Activated CD8-positive, alpha-beta memory T cell treated with anti-CD3 and anti-CD28 coated beads, Interleukin-2, amount 10 ng/mL, durations not matched to agents 7 days and 5 days (primary cell): ENCODE data around the gene POLR2L. TPM values are rescaled to one million over a fixed set of nuclear protein-coding genes. Genes with fewer than 3 reads are reported as not detected.

Source experiments
- ATAC-seq: fragments of 150-1000 bp; cut with Tn5 transposase; one replicate; pipeline ENCODE4 v1.10.0; 2021; ENCODE audit warnings: moderate library complexity
- CTCF ChIA-PET: fragments of 350-600 bp; sonication (Branson Sonifier 250); formaldehyde crosslinking; loops from one replicate; lab custom pipeline; 2021; ENCODE audit warnings: antibody characterized with exemption; lab: Charles Lee
- DNase-seq: peaks from one replicate; pipeline ENCODE4 v3.0.0-alpha.2; 2020
- H3K27ac Mint-ChIP-seq: one replicate; pipeline ENCODE4 v1.8.0; 2021; ENCODE audit warnings: mild to moderate bottlenecking, mixed read lengths
- H3K27me3 Mint-ChIP-seq: one replicate; pipeline ENCODE4 v1.8.0; 2021; ENCODE audit warnings: mixed read lengths
- H3K36me3 Mint-ChIP-seq: one replicate; pipeline ENCODE4 v1.8.0; 2021; ENCODE audit warnings: mild to moderate bottlenecking, mixed read lengths
- H3K4me1 Mint-ChIP-seq: one replicate; pipeline ENCODE4 v1.8.0; 2021; ENCODE audit warnings: mixed read lengths
- H3K4me3 Mint-ChIP-seq: one replicate; pipeline ENCODE4 v1.8.0; 2021; ENCODE audit warnings: mild to moderate bottlenecking, moderate library complexity, mixed read lengths
- H3K9me3 Mint-ChIP-seq: one replicate; pipeline ENCODE4 v1.8.0; 2022; ENCODE audit warnings: low read depth, mixed read lengths
- total RNA-seq, 2 experiments: library from RNA; stranded (reverse); gene quantifications; one replicate each; pipeline ENCODE4 v1.2.3, GENCODE V29; 2021

POLR2L gene
- total RNA-seq, 2 experiments from 2014 or later = 87.6 to 114 TPM

- CTCF ChIA-PET = no interaction called here
- DNase-seq (no peak), ATAC-seq (no peak)
- no peaks in the 10 kb centered on the region for H3K27me3 Mint-ChIP-seq
- H3K36me3 Mint-ChIP-seq = peaks cover 4% of the 10 kb centered on the region
- H3K4me3 Mint-ChIP-seq = no peak overlapping the region
- peaks cover 19% of the 10 kb centered on the region for H3K4me1 Mint-ChIP-seq
- H3K9me3 Mint-ChIP-seq = no peaks in the 10 kb centered on the region
- H3K27ac Mint-ChIP-seq = no peak overlapping the region
Observed at GRCh38 chr11:800473-800872, 41.9 kb downstream of the POLR2L start.

DNA sequence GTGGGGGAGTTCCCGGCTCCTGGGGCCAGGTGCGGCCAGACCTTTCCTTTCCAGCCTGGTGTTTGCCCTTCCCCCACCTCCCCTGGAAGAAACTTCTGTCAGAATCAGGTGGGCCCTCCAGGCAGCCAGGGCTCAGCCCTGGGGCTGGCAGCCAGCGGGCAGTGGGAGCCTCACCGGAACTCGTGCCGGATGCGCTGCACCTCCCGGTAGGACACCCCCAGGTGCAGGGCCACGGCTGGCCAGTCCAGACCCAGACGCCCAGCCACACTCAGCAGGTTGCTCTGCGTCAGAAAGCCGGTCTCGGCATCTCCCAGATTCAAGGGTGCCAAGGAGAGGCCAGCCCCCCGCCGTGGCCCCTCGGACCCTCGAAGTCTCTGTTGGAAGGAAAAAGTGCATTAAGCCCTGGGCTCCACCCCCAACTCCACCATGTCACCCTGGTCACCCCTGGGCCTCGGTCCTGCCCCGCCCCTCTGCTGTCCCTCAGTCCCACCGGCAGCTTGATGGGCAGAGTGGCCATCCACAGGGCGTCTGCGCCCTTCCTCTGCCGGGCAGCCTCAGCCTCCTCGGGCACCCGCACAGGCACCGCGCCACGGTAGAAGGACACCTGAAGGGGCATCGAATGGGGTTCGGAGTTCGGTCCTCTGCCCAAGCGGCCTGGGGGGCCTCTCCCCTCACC lies 42.5 kb downstream of the POLR2L start:
- H3K9me3 Mint-ChIP-seq = no peaks in the 10 kb centered on the region
- H3K4me1 Mint-ChIP-seq = peaks cover 18% of the 10 kb centered on the region
- no peak for ATAC-seq
- no peak overlapping the region for H3K27ac Mint-ChIP-seq
- H3K27me3 Mint-ChIP-seq = no peaks in the 10 kb centered on the region
- peaks cover 4% of the 10 kb centered on the region for H3K36me3 Mint-ChIP-seq
- DNase-seq = no peak
- H3K4me3 Mint-ChIP-seq = no peak overlapping the region
- CTCF ChIA-PET = interaction anchor here (1.0 to 1.4 kb wide), 2 partner anchors 10 to 51 kb away, joined by 3 to 4 read pairs; partner anchors contain the start of gene CEND1

DNA sequence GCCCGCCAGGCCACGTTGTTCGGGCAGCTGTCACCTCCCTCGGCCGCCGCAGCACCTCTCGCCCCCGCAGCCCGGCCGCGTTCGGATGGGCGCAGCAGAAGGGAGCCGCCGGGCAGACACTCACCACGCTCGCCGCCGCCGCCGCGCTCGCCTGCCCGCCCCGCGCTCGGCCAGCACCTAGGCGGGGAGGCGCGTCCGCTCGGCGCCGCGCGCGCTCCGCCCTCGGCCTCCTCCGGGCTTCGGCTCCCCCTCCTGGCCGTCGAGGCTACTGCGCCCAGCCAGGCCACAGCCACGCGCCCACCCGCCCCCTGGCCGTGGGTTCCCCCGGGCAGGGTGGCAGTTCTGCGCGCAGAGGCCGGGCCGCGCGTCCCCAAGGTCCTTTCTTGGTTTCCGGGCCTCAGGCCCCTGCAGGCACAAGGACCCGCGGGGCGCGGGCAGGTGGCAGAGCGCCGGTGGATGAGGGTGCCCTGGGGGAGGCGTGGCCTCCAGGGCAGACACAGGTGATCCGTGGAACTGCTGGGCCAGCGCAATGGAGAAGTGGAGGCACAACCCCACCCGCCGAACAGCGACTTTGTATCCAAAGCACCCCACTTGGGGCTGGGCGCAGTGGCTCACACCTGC lies 44.1 kb downstream of the POLR2L start, which contains the start of gene SLC25A22:
SLC25A22 (minus strand) TSS at position 189 of the 621 bp plus-strand sequence. CDS start 3,275 bp downstream, outside the sequence.
- no peaks in the 10 kb centered on the region for H3K9me3 Mint-ChIP-seq
- ATAC-seq (peak; percentile 60), DNase-seq (peak; percentile 88)
- peaks cover 4% of the 10 kb centered on the region for H3K36me3 Mint-ChIP-seq
- CTCF ChIA-PET = interaction anchor here (1.0 to 1.5 kb wide), 5 partner anchors 11 to 72 kb away, joined by 3 to 4 read pairs (median 3); partner anchors contain the start of gene RPLP2
- H3K4me3 Mint-ChIP-seq = peak within 1 kb of the TSS; percentile 85
- no peaks in the 10 kb centered on the region for H3K27me3 Mint-ChIP-seq
- H3K4me1 Mint-ChIP-seq = peaks cover 16% of the 10 kb centered on the region
- H3K27ac Mint-ChIP-seq = peak within 1 kb of the TSS; percentile 84

DNA sequence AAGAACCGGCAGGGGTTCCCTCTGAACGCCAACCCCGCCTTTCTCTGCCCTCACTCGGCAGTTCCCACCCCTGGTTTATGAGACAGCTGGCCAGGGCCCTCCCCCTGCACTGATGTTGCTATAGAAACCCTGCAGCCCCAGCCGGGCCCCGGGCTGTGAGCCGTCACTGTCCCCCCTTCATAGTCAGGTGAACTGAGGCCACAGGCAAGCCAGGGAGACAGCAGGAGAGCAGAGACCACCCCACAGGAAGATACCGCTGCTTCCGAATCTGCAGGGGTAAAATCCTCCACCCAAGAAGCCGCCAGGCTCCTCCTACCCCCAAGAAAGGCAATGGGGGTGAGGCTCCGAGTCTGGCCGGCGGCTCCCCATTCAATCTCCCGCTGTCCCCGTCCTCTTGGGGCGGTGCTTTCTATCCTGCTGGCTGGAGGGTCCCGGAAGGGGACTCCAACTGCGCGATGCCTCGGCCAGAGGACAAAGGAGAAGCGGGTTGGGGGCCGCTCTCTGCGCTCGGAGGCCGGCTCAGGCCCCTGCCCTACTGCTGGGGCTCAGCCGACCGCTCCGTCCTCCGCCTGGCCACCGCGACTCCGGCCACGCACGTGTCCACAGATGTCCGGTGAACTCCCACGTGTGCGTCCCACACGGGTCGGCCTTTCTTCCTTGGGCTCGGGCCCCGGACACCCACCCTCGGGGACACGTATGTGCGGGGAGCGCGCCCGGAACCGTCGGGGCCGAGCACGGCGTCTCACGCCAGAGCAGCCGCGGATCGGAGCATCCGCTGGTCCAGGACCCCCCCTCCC lies 44.8 kb downstream of the POLR2L start:
- H3K36me3 Mint-ChIP-seq = peaks cover 4% of the 10 kb centered on the region
- peak; percentile 90 for DNase-seq
- H3K4me3 Mint-ChIP-seq = peak overlapping the region; percentile 85
- peak overlapping the region; percentile 84 for H3K27ac Mint-ChIP-seq
- ATAC-seq = peak; percentile 56
- no peaks in the 10 kb centered on the region for H3K27me3 Mint-ChIP-seq
- CTCF ChIA-PET = interaction anchor here (1.1 to 3.1 kb wide), 5 partner anchors 11 to 71 kb away, joined by 3 to 17 read pairs (median 3); partner anchors contain the start of gene RPLP2
- H3K9me3 Mint-ChIP-seq = no peaks in the 10 kb centered on the region
- H3K4me1 Mint-ChIP-seq = peaks cover 13% of the 10 kb centered on the region

DNA sequence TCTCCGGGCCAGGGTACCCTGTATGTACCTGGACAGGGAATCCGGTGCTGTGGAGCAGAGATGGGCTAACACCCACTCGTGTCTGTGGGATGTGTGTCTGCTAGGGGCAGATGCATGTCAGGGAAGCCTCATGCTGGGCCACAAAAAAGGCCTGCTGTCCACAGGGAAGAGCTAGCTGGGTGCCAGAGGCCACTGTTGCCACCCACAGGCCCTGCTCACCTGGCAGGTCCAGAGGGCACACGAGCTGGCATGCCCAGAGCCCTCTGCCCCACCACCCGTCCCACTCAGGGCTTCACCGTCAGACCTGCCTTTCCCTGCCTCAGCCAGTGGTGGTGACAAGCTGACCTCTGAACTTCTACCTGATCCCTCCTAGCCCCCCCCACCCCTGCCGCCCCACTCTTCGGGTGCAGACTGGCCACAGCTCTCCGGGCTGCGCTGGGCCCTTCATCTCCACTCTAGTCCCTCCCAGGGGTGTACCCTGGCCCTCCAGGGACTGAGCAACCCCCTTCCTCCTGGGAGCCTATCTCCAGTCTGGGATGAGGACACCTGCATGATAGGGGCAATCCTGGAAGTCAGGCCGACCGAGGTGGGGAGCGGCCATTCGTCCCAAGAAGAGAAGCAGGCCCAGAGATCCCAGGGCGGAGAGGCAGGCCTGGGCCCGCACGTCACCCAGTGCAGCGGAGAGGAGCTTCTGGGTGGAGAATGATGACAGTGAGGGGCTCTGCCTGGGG lies 45.6 kb downstream of the POLR2L start:
- DNase-seq = no peak
- no peaks in the 10 kb centered on the region for H3K9me3 Mint-ChIP-seq
- ATAC-seq = no peak

DNA sequence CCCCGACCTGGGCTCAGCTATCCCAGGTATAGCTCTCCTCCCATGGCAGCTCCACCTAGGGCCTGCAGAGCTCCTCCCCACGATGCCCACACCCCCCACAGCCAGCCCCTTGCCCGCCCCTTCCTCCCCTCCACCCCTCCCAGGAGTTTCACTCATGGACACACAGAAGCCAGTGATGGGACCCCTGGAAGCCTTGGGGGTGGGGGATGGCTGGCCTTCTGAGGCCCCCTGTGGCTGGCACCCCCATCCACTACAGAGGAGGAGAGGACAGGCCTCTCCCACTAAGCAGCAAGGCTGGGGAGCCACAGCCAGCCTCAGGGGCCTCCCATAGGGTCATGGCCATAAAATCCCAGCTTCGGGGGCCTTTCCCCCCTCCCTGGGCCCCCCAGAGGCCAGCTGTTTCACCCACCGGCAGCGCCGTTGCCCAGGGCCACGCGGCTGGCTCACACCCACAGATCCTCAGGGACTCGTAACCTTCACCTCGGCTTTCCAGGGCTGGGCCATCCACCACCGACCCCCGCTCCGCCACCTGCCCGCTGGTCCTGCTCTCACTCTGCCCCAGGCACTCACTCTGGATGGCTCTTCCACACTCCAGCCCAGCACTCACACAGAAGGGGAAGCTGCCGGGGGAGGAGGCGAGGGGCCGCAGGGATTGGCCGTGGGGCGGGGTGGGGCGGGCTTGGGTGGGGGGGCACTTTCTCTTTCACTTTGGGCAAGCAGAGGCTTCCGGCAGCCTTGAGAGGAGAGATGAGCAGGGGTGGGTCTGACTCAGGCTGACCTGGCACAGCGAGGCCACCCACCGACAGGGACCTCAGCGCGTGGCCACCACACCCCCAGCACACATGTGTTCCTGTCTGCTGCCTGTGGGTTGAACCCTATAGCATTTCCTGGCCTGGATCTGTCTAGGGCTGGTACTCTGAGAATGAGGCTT lies 46.4 kb downstream of the POLR2L start:
- ATAC-seq = peak; percentile 55
- peak overlapping the region; percentile 85 for H3K4me3 Mint-ChIP-seq
- peak overlapping the region; percentile 84 for H3K27ac Mint-ChIP-seq
- no peaks in the 10 kb centered on the region for H3K9me3 Mint-ChIP-seq
- H3K36me3 Mint-ChIP-seq = peaks cover 2% of the 10 kb centered on the region
- CTCF ChIA-PET = interaction anchor here (0.6 to 3.1 kb wide), 4 partner anchors 12 to 48 kb away, joined by 3 to 17 read pairs (median 3); partner anchors contain the start of gene RPLP2
- no peaks in the 10 kb centered on the region for H3K27me3 Mint-ChIP-seq
- peaks cover 13% of the 10 kb centered on the region for H3K4me1 Mint-ChIP-seq
- DNase-seq = peak; percentile 92

More for the DNA sequence above, 45.6 kb downstream of the POLR2L start:
- peak overlapping the region; percentile 85 for H3K4me3 Mint-ChIP-seq
- no peaks in the 10 kb centered on the region for H3K27me3 Mint-ChIP-seq
- peaks cover 13% of the 10 kb centered on the region for H3K4me1 Mint-ChIP-seq
- CTCF ChIA-PET = interaction anchor here (1.1 to 3.1 kb wide), 5 partner anchors 11 to 70 kb away, joined by 3 to 17 read pairs (median 3); partner anchors contain the start of gene RPLP2
- peak overlapping the region; percentile 84 for H3K27ac Mint-ChIP-seq
- H3K36me3 Mint-ChIP-seq = peaks cover 4% of the 10 kb centered on the region

- CTCF ChIA-PET = interaction anchor here (0.6 to 3.1 kb wide), 3 partner anchors 13 to 35 kb away, joined by 3 to 17 read pairs (median 3); partner anchors contain the start of gene RPLP2
- H3K36me3 Mint-ChIP-seq = peaks cover 2% of the 10 kb centered on the region
- H3K27me3 Mint-ChIP-seq = no peaks in the 10 kb centered on the region
- ATAC-seq = no peak
- peak overlapping the region; percentile 85 for H3K4me3 Mint-ChIP-seq
- peaks cover 13% of the 10 kb centered on the region for H3K4me1 Mint-ChIP-seq
- H3K27ac Mint-ChIP-seq = no peak overlapping the region
- H3K9me3 Mint-ChIP-seq = no peaks in the 10 kb centered on the region
- no peak for DNase-seq
Observed at GRCh38 chr11:794766-795633, 47.3 kb downstream of the POLR2L start.

- no peak for ATAC-seq
- H3K4me1 Mint-ChIP-seq = peaks cover 18% of the 10 kb centered on the region
- CTCF ChIA-PET = interaction anchor here (1.4 kb wide), 1 partner anchor 66 kb away, joined by 3 read pairs; no protein-coding TSS in a partner anchor
- no peak for DNase-seq
- H3K4me3 Mint-ChIP-seq = no peak overlapping the region
- no peak overlapping the region for H3K27ac Mint-ChIP-seq
- peaks cover 2% of the 10 kb centered on the region for H3K36me3 Mint-ChIP-seq
- no peaks in the 10 kb centered on the region for H3K9me3 Mint-ChIP-seq
- H3K27me3 Mint-ChIP-seq = no peaks in the 10 kb centered on the region
Observed at GRCh38 chr11:794013-794765, 48.1 kb downstream of the POLR2L start.

GRCh38 chr11:793556-793955 lies 48.8 kb downstream of the POLR2L start:
- CTCF ChIA-PET = interaction anchor here (1.4 kb wide), 1 partner anchor 66 kb away, joined by 3 read pairs; no protein-coding TSS in a partner anchor
- no peak overlapping the region for H3K27ac Mint-ChIP-seq
- H3K4me3 Mint-ChIP-seq = no peak overlapping the region
- H3K9me3 Mint-ChIP-seq = no peaks in the 10 kb centered on the region
- no peaks in the 10 kb centered on the region for H3K27me3 Mint-ChIP-seq
- peaks cover 21% of the 10 kb centered on the region for H3K4me1 Mint-ChIP-seq
- DNase-seq (no peak), ATAC-seq (no peak)
- peaks cover 2% of the 10 kb centered on the region for H3K36me3 Mint-ChIP-seq

GRCh38 chr11:792873-793272 lies 49.5 kb downstream of the POLR2L start:
- no peak overlapping the region for H3K4me3 Mint-ChIP-seq
- no peak overlapping the region for H3K27ac Mint-ChIP-seq
- peaks cover 25% of the 10 kb centered on the region for H3K4me1 Mint-ChIP-seq
- no peaks in the 10 kb centered on the region for H3K27me3 Mint-ChIP-seq
- no peak for DNase-seq
- no peak for ATAC-seq
- peaks cover 2% of the 10 kb centered on the region for H3K36me3 Mint-ChIP-seq
- CTCF ChIA-PET = interaction anchor here (1.4 kb wide), 1 partner anchor 65 kb away, joined by 3 read pairs; no protein-coding TSS in a partner anchor
- H3K9me3 Mint-ChIP-seq = no peaks in the 10 kb centered on the region
